ENCODE measurements around the gene FKBP1B.

The FKBP1B gene

DNA sequence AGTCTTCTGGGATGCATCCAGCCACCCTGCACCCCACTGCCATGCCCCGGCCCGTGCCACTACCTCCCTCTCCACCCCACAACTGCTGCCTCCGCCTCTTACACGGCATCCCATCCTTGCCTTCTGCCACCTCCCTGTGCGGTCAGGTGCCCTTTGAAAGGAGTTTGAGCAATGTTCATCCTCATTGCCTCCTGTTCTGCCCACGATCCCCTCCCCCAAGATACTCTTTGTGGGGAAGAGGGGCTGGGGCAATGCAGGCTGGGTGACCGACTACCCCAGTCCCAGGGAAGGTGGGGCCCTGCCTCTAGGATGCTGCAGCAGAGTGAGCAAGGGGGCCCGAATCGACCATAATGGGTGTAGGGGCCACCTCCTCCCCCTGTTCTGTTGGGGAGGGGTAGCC, 31.3 kb upstream of the FKBP1B start:
- TF ChIP-seq, protein P1, sequence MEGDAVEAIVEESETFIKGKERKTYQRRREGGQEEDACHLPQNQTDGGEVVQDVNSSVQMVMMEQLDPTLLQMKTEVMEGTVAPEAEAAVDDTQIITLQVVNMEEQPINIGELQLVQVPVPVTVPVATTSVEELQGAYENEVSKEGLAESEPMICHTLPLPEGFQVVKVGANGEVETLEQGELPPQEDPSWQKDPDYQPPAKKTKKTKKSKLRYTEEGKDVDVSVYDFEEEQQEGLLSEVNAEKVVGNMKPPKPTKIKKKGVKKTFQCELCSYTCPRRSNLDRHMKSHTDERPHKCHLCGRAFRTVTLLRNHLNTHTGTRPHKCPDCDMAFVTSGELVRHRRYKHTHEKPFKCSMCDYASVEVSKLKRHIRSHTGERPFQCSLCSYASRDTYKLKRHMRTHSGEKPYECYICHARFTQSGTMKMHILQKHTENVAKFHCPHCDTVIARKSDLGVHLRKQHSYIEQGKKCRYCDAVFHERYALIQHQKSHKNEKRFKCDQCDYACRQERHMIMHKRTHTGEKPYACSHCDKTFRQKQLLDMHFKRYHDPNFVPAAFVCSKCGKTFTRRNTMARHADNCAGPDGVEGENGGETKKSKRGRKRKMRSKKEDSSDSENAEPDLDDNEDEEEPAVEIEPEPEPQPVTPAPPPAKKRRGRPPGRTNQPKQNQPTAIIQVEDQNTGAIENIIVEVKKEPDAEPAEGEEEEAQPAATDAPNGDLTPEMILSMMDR (conservative IDR thresholded peaks at IDR 0.05; ENCODE audit: low read length), result no peak
- DNase-seq (ENCODE audit: low read depth), result no peak
- H3K4me3 ChIP-seq (ENCODE audit: low read length), result no peak overlapping the region

DNA sequence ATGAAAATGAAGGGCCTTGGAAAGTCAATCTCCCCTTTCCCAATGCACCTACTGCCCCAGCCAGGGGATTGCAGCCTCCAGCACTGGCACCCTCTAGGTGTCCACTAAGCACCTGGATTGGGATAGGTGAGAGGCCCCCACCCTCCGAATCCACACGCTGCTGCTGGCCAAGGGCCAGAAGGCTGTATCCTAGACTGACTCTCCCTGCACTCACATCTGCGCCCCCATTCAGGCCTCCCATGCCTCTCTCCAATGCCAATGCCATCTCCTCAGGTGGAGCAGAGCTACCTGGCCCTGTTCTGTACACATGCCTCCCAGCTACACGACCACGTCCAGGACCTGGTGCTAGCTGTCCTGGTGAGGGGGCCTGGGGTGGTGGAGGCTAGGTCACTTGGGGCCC, 29.8 kb upstream of the FKBP1B start:
- H3K4me3 ChIP-seq (ENCODE audit: low read length), result no peak overlapping the region
- TF ChIP-seq, protein P1 (conservative IDR thresholded peaks at IDR 0.05; ENCODE audit: low read length), result no peak
- no peak for DNase-seq (ENCODE audit: low read depth)

DNA sequence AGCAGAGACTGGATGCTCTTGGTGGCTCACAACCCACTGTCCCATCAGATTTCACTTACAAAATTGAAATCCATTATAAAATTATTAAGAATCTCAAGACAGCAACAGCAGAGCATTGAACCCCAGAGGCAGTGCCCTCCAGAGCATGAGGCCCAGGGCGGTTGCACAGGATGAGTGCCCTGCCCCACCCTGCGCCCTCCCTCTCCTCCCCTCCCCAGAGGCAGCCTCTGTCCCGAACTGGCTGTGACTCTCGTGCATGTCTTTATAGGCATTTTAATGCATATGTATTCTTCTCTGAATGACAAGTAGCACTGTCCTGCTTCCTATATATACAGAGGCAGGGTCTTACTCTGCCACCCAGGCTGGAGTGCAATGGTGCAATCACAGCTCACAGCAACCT, 29.3 kb upstream of the FKBP1B start:
- no peak for DNase-seq (ENCODE audit: low read depth)
- TF ChIP-seq, protein P1 (conservative IDR thresholded peaks at IDR 0.05; ENCODE audit: low read length), result no peak

DNA sequence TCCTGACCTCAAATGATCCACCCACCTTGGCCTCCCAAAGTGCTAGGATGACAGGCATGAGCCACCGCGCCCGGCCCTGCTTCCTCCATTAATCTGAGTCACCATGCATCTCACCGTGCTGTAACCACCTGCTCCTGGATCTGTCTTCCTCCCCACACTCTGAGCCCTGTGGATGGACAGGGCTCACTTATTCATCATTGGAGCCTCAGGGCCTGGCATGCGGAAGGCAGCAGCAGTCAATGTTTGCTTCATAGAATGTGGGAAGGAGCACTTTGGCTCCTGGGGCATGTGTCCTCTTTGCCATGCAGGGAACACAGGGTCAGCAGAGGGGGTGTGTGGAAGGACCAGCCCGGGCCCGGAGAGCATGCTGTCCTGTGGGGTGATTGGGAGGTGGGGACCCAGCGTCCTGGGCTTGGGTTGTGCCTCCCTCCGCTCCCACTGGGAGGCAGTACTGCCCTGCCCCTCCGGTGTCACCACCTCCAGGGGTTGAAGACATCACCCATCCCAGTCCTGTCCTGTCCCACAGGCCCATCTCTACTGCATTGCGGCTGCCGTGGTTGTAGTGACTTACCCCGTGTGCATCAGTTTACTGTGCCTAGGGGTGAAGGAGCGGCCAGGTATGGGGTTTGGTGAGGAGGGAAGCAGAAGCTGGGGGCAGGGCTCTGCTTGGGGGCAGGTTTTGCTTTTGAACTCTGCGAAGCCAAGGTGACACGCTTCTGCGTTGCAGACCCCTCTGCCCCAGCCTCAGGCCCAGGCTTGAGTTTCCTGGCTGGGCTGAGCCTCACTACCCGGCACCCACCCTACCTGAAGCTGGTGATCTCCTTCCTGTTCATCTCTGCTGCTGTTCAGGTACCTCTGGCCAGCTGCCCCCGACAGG, 28.2 kb upstream of the FKBP1B start:
- TF ChIP-seq, protein P1 (conservative IDR thresholded peaks at IDR 0.05; ENCODE audit: low read length), result peak; percentile 23; the same call in 1 of the 2 replicates
- DNase-seq (ENCODE audit: low read depth), result no peak
- H3K4me3 ChIP-seq (ENCODE audit: low read length), result no peak overlapping the region

More for the DNA sequence above, 29.3 kb upstream of the FKBP1B start:
- H3K4me3 ChIP-seq (ENCODE audit: low read length), result no peak overlapping the region

DNA sequence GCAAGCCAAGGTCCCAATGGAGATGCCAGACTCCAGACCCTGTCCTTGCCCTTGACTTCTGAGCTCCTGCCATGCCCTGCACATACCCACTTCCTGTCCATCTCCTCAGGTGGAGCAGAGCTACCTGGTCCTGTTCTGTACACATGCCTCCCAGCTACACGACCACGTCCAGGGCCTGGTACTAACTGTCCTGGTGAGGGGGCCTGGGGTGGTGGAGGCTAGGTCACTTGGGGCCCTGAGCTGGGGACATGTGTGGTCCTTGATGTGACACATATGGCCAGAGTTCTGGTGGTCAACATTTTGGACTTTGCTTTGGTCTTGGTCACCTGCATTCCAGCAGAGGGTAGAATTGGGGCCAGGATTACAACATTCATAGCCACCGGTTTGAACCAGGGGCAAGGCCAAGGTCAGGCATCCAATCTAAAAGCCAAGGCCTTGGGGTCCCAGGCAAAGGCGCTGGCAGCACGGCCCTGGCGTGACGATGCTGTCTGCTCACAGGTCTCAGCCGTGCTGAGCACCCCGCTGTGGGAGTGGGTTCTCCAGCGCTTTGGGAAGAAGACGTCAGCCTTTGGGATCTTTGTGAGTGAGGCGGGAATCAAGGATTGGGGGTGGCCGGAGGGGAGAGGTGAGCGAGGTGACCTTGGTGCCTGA, 27.1 kb upstream of the FKBP1B start:
- TF ChIP-seq, protein P1 (conservative IDR thresholded peaks at IDR 0.05; ENCODE audit: low read length), result no peak
- DNase-seq (ENCODE audit: low read depth), result no peak
- no peak overlapping the region for H3K4me3 ChIP-seq (ENCODE audit: low read length)

DNA sequence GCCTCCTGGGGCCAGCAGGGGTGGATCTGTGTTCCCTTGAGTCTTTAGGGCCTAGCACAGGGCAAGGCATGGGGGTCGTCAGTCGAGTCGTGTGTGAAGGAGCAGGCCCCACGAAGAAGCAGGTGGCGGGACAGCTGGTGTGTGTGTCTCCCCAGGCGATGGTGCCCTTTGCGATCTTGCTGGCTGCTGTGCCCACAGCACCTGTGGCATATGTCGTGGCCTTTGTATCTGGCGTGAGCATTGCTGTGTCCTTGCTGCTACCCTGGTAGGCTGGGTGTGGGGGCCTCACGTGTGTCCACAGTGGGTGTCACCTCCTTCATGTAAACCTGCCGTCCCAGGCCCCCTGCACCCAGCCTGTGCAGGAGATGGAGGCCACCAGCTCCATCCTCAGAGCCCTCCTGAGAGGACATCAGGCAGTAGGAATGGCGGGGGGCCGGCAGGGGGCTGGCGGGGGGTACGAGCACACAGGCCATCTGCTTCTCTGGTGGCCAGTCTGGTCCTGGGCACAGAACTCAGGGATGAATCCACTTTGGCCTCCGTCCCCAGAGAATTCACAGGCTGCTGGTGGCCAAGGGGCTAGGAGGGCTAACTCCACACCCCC, 26.5 kb upstream of the FKBP1B start:
- TF ChIP-seq, protein P1 (conservative IDR thresholded peaks at IDR 0.05; ENCODE audit: low read length), result no peak
- no peak overlapping the region for H3K4me3 ChIP-seq (ENCODE audit: low read length)
- DNase-seq (ENCODE audit: low read depth), result no peak

Measured in AG10803 (cell line).